Measurements from ENCODE around the gene PHACTR1. TPM values are rescaled to one million over a fixed set of nuclear protein-coding genes. Genes with fewer than 3 reads are reported as not detected.

The PHACTR1 gene
- total RNA-seq, 1 experiment from 2014 or later: 0.05 TPM

DNA sequence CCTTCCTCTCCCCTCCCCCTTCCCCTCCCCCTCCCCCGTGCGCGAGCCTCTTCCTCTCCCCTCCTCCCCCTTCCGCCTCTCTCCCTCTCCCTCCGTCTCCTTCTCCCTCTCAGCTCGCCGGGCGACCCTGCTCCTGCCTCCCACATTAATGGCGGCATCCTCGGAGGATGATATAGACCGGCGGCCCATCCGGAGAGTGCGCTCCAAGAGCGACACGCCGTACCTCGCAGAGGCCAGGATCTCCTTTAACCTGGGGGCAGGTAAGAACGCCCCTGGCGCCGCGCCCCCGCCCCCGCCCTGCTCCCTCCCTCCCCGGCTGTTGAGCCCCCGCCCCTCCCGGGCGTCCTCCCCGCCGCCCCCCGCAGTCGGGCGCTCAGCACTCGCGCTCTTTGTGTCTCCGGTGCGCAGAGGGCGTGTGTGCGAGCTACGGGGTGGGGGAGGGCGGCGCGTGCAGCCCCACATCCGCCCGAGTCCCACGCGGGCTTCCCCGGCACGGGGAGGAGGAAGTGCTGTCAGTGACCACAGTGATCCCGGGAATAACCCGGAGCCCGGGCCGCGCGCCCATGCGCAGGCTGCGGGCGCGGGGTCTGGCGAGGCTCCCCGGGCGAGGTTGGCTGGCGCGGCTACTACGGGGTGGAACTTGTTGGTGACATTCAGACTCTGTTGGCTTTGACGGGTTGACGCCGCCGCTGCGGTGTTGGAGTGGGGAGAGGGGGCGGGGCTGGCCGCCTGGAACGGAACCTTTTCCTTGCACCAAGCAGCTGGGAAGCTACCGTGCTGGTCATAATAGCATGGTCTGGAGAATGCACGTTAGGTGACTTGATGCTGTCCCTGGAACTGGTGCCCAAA, 33.2 kb downstream of the PHACTR1 start:
- intact Hi-C loops (cut with micrococcal nuclease; ENCODE audit: unreplicated experiment) (no loop called here), in situ Hi-C loops (cut with HindIII; ENCODE audit: low pct_unique_long_range_greater_than_20kb, low sequenced_read_pairs) (no loop called here)
- Histone ChIP-seq H3K36me3 (ENCODE audit: control insufficient read depth, insufficient read depth, low read length) (no peaks in the 10 kb centered on the region), H3K27ac (ENCODE audit: low read length) (no peak overlapping the region), H3K4me1 (ENCODE audit: control insufficient read depth, insufficient read depth, low read length) (no peaks in the 10 kb centered on the region), H3K9me3 (ENCODE audit: control insufficient read depth, insufficient read depth, low read depth, low read length) (no peaks in the 10 kb centered on the region), H3K4me3 (ENCODE audit: low read depth in 2 of 2, low read length in 2 of 2) (no peak overlapping the region), H3K27me3 (ENCODE audit: control insufficient read depth, insufficient read depth, low read length) (no peaks in the 10 kb centered on the region)
- TF ChIP-seq SIN3A (IDR thresholded peaks at IDR 0.05; ENCODE audit: borderline replicate concordance, insufficient read depth, low read depth, low read length): no peak
- TF ChIP-seq, protein P1, sequence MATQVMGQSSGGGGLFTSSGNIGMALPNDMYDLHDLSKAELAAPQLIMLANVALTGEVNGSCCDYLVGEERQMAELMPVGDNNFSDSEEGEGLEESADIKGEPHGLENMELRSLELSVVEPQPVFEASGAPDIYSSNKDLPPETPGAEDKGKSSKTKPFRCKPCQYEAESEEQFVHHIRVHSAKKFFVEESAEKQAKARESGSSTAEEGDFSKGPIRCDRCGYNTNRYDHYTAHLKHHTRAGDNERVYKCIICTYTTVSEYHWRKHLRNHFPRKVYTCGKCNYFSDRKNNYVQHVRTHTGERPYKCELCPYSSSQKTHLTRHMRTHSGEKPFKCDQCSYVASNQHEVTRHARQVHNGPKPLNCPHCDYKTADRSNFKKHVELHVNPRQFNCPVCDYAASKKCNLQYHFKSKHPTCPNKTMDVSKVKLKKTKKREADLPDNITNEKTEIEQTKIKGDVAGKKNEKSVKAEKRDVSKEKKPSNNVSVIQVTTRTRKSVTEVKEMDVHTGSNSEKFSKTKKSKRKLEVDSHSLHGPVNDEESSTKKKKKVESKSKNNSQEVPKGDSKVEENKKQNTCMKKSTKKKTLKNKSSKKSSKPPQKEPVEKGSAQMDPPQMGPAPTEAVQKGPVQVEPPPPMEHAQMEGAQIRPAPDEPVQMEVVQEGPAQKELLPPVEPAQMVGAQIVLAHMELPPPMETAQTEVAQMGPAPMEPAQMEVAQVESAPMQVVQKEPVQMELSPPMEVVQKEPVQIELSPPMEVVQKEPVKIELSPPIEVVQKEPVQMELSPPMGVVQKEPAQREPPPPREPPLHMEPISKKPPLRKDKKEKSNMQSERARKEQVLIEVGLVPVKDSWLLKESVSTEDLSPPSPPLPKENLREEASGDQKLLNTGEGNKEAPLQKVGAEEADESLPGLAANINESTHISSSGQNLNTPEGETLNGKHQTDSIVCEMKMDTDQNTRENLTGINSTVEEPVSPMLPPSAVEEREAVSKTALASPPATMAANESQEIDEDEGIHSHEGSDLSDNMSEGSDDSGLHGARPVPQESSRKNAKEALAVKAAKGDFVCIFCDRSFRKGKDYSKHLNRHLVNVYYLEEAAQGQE (IDR thresholded peaks at IDR 0.05; ENCODE audit: insufficient read depth in 1 of 2, low read depth in 2 of 2, low read length in 1 of 2): no peak
- no TSS peak for BruUV-seq (replicated peaks)
- ATAC-seq: no peak
- no peak for DNase-seq (ENCODE audit: low read depth, low spot score)
- POLR2A ChIA-PET: no interaction called here
- CTCF ChIA-PET: no interaction called here

DNA sequence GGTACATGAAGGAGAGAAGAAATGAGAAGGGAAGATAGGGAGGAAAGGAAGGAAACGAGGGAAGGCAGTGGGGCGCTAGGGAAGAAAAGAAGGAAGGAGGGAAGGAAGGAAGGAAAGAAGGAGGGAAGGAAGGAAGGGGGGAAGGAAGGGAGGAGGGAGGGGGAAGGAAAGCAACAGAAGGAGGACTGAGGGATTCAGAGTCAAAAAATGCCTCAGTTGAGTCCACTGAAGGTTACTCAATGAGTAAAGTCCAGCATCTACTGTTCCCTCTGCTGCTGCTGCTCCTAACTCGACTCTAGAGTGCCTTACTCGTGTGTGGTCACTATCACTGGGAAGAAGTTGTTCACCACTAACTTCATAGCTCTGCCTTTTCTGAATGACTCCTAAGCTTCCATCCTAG, 33.8 kb downstream of the PHACTR1 start:
- Histone ChIP-seq H3K9me3 (ENCODE audit: control insufficient read depth, insufficient read depth, low read depth, low read length) (no peaks in the 10 kb centered on the region), H3K27ac (ENCODE audit: low read length) (no peak overlapping the region), H3K4me3 (ENCODE audit: low read depth in 2 of 2, low read length in 2 of 2) (no peak overlapping the region), H3K27me3 (ENCODE audit: control insufficient read depth, insufficient read depth, low read length) (no peaks in the 10 kb centered on the region), H3K36me3 (ENCODE audit: control insufficient read depth, insufficient read depth, low read length) (no peaks in the 10 kb centered on the region), H3K4me1 (ENCODE audit: control insufficient read depth, insufficient read depth, low read length) (no peaks in the 10 kb centered on the region)
- no TSS peak for BruUV-seq (replicated peaks)
- ChIA-PET CTCF (no interaction called here), POLR2A (no interaction called here)
- ATAC-seq: no peak
- in situ Hi-C loops (cut with HindIII; ENCODE audit: low pct_unique_long_range_greater_than_20kb, low sequenced_read_pairs): no loop called here
- intact Hi-C loops (cut with micrococcal nuclease; ENCODE audit: unreplicated experiment): no loop called here
- no peak for DNase-seq (ENCODE audit: low read depth, low spot score)
- TF ChIP-seq POLR2AphosphoS5 (IDR thresholded peaks at IDR 0.05; ENCODE audit: low read depth, low read length) (no peak), SIN3A (IDR thresholded peaks at IDR 0.05; ENCODE audit: borderline replicate concordance, insufficient read depth, low read depth, low read length) (no peak), TCF7L2 (IDR thresholded peaks at IDR 0.05; ENCODE audit: low read depth, low read length) (no peak)
- TF ChIP-seq, protein P2, sequence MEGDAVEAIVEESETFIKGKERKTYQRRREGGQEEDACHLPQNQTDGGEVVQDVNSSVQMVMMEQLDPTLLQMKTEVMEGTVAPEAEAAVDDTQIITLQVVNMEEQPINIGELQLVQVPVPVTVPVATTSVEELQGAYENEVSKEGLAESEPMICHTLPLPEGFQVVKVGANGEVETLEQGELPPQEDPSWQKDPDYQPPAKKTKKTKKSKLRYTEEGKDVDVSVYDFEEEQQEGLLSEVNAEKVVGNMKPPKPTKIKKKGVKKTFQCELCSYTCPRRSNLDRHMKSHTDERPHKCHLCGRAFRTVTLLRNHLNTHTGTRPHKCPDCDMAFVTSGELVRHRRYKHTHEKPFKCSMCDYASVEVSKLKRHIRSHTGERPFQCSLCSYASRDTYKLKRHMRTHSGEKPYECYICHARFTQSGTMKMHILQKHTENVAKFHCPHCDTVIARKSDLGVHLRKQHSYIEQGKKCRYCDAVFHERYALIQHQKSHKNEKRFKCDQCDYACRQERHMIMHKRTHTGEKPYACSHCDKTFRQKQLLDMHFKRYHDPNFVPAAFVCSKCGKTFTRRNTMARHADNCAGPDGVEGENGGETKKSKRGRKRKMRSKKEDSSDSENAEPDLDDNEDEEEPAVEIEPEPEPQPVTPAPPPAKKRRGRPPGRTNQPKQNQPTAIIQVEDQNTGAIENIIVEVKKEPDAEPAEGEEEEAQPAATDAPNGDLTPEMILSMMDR (IDR thresholded peaks at IDR 0.05): no peak
- TF ChIP-seq, protein P1 (IDR thresholded peaks at IDR 0.05; ENCODE audit: insufficient read depth in 1 of 2, low read depth in 2 of 2, low read length in 1 of 2): no peak
